IPS-NIHi7 (cell line): ENCODE data around the gene TASP1.
"Not testable (repeated sequence)": the region's sequence is repeated elsewhere in the genome, so short reads cannot be mapped to it uniquely, and the experiment has no call there.

Experiments used
- DNase-seq: peaks from one replicate; pipeline ENCODE4 v3.0.0; 2012; ENCODE audit warnings: mixed read lengths; ENCODE audit errors: extremely low spot score

Gene TASP1, protein sequence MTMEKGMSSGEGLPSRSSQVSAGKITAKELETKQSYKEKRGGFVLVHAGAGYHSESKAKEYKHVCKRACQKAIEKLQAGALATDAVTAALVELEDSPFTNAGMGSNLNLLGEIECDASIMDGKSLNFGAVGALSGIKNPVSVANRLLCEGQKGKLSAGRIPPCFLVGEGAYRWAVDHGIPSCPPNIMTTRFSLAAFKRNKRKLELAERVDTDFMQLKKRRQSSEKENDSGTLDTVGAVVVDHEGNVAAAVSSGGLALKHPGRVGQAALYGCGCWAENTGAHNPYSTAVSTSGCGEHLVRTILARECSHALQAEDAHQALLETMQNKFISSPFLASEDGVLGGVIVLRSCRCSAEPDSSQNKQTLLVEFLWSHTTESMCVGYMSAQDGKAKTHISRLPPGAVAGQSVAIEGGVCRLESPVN

GRCh38 chr20:13638496-13639149 is at the start of gene TASP1:
Gene TASP1, minus strand, starts transcription at chr20:13638932. Its CDS starts 8,854 bp downstream, at chr20:13630078.
- peak; percentile 98 for DNase-seq

- no peak for DNase-seq
Measured at GRCh38 chr20:13687815-13688214, 49.1 kb upstream of the TASP1 start.

DNA sequence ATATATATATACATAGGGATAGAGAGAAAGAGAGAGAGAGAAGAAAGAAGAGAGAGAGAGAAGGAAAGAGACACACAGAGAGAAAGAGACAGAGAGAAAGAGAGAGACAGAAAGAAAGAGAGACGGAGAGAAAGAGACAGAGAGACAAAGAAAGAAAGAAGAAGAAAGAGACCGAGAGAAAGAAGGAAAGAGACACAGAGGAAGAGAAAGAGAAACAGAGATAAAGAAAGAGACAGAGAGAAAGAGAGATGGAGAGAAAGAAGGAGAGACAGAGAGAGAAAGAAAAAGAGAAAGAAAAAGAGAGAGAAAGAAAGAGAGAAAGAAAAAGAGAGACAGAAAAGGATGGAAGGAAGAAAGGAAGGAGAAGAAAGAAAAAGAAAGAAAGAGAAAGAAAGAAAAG is 46.9 kb upstream of the TASP1 start:
- DNase-seq = no peak

DNA sequence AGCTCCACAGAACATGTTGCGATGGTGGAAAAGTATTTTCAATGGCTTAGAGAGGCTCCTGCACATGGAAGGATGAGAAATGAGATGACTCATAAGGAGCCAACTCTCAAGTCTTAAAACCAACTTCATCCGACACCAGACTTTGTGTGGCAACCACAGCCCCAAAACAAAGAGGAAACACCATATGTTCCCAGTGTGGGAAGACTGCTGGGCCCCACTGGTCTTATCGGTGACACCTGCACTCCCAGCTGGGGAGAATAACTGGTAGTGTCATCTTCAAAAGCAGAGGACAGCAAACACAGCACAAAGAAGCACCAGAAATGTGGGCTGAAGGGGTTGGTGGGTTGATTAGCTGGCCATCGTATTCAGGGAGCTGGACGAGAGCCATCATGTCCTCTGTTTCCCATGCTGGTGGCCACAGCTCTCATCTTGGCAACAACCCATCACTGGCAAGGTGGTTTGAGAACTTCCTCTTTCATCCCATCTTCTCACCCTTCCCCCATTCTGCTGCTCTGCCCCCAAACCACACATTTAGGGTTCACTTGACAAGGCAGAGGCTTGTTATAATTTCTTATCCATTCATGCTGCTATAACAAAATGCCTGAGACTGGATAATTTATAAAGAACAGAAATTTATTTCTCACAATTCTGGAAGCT is 46.0 kb upstream of the TASP1 start:
- DNase-seq = no peak

- DNase-seq = peak; percentile 30
Measured at GRCh38 chr20:13683833-13684232, 45.1 kb upstream of the TASP1 start.

- DNase-seq = no peak
Measured at GRCh38 chr20:13681248-13682125, 42.8 kb upstream of the TASP1 start.

DNA sequence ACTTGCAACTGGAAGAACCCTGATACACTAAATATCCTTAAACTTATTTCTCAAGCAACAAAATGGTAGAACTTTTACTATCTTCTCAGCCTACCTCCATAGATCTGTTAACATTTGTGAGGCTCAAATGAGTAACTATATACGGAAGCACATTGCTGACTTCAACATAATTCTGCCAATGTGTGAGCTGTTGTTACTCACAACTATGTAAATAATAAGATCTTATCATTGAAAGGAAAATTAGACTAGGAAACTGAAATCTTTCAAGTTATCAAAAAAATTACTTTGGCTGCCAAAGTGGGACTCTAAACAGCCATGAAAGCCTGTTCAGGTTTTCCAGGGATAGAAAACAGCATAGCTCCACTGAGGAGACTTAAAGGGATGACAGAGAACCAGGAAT is 40.2 kb upstream of the TASP1 start:
- DNase-seq = no peak

DNA sequence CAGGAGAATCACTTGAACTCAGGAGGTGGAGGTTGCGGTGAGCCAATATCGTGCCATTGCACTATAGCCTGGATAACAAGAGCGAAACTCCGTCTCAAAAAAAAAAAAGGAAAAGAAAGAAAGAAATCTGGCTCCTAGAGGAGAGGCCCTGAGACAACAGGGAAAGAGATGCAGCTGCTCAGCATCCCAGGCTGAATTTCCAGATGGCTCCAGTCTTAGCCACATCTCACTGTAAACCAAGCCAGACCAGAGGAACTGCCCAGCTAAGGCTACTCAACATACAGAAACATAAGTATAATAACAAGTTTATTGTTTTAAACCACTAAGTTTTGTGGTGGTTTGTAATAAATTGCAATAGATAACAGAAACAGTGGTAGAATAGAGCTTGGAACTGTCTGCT is 38.5 kb upstream of the TASP1 start:
- no peak for DNase-seq

GRCh38 chr20:13676682-13677081 is 38.0 kb upstream of the TASP1 start:
- no peak for DNase-seq

DNA sequence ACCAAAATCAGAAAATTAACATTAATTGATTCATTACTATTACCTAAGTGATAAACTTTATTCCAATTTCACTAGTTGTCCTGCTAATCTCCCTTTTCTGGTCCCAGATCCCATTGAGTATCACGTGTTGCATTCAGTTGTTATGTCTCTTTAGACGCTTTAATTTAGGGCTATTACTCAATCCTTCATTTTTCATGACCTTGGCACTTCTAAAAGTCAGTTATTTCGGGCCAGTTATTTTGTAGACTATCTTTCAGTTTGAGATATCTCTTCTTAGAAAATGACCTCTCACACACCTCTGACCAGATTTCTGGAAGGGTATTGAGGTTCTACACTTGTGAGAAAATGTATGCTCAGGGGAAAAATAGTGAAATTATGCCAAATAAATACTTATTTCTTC is 34.0 kb upstream of the TASP1 start:
- no peak for DNase-seq

DNA sequence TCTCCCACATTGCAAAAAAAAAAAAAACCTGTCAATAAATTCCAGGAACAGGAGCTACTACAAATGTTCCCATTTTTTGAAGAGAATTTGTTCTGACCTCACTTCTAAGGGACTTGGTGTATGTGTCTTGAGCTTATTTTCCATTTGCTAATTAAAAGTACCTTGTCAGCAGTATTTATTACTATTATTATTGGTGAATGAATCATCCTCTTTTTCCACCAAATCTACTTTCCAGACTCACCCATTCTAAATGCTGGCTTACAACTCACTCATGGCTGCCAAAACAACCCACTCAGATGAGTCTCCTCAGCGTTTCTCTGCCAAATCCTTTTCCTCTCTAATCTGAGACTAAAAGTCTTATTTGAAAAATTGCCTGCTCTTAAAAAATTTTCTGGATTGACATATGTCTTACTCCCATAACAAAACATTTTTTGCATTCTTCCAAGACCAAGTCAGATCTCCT is 33.2 kb upstream of the TASP1 start:
- no peak for DNase-seq

GRCh38 chr20:13671512-13671911 is 32.8 kb upstream of the TASP1 start:
- DNase-seq = no peak

DNA sequence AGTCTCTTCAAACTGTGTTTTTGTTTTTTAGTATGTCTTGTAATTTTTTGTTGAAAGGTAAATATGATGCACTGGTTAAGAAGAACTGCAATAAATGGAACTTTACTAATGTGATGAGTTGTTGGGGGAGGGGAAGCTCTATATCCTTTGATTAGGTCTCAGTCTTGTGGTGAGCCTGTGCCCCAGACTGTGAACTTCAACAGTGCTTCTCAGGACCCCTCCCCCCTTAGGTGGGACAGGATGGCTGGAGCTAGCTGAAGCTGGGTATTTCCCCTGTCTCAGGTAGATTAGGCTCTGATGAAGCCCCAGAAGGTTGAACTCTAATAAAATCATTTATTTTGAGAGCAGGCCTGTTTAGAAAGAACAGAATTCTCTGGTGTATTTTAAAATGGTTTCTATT is 31.4 kb upstream of the TASP1 start:
- DNase-seq = no peak

DNA sequence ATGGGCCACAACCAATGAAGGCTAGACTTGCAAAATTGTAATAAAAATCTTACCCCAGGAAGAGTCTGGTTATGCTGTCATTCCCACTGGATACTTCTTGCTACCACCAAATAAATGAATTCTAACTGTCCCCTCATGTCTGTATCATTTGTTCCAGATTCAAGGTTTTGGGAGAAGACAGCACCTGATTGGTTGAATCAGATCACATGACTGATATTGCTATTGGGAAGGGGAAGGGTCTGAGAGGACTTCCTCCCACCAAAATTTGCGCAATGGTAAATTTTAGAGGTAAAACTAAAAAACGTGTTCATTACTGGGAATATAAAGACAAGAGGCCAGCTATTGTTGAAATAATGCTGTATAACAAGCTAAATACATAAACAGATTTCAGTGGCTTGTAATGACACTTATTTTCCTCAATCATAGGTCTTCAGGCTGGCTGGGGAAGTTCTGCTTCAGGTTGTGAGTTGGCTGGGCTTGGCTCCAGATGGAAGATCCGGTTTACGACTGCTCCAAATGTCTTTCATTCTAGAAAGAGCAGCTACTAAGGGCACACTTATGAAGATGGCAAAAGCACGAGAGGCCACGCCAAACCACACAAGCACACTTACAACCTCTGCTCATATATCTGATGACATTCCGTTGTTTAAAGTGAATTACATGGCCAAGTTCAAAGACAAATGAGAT is 27.1 kb upstream of the TASP1 start:
- DNase-seq = no peak

DNA sequence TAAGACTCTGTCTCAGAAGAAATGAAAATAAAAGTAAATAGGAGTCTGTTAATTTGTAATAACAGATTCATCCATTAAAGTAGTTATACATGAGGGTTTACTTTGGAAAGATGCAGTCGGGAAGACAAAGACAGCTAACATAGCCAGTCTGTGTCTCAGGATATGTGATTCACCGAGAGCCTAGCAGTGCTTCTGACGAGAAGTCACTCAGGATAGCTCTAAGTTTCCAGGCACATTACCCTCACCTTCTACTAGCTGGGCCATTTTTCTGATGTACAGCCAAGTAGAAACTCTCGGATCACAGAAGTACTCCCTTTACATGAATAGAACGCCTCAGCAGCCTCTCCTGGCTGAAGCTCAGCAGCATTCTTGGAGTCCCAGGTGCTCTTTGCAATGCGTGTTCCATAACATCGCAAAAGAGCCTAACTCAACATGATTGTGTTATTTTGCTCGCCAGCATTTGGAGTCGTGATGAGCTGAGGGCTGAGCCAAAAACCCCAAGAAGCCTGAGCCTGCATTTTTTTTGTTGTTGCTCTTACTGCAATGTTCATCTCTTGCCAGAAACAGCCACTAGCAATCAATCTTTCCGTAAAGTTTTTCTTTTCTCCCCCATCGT is 22.4 kb upstream of the TASP1 start:
- DNase-seq = no peak

GRCh38 chr20:13659288-13659687 is 20.6 kb upstream of the TASP1 start:
- no peak for DNase-seq

DNA sequence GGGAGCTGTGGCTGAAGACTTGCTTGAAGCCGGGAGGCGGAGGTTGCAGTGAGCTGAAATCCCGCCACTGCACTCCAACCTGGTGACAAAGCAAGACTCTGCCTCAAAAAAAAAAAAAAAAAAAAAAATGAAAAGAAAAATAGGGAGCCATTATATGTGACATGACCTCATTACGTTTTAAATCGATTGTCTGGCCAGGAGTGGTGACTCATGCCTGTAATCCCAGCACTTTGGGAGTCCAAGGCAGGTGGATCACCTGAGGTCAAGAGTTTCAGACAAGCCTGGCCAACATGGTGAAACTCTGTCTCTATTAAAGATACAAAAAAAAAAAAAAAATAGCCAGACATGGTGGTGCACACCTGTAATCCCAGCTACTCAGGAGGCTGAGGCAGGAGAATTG is 19.3 kb upstream of the TASP1 start:
- DNase-seq = not testable (repeated sequence)

- no peak for DNase-seq
Measured at GRCh38 chr20:13656721-13657368, 18.1 kb upstream of the TASP1 start.

GRCh38 chr20:13654463-13655023 is 15.8 kb upstream of the TASP1 start:
- no peak for DNase-seq

GRCh38 chr20:13650474-13650873 is 11.7 kb upstream of the TASP1 start:
- DNase-seq = no peak
